ENCODE data around the gene PARD3B. TPM values are rescaled to one million over a fixed set of nuclear protein-coding genes. Genes with fewer than 3 reads are reported as not detected.

Gene PARD3B
- total and polyA plus RNA-seq, 2 of the 4 experiments (the other 2 are of a cell fraction) = 3.3 to 15.6 TPM

DNA sequence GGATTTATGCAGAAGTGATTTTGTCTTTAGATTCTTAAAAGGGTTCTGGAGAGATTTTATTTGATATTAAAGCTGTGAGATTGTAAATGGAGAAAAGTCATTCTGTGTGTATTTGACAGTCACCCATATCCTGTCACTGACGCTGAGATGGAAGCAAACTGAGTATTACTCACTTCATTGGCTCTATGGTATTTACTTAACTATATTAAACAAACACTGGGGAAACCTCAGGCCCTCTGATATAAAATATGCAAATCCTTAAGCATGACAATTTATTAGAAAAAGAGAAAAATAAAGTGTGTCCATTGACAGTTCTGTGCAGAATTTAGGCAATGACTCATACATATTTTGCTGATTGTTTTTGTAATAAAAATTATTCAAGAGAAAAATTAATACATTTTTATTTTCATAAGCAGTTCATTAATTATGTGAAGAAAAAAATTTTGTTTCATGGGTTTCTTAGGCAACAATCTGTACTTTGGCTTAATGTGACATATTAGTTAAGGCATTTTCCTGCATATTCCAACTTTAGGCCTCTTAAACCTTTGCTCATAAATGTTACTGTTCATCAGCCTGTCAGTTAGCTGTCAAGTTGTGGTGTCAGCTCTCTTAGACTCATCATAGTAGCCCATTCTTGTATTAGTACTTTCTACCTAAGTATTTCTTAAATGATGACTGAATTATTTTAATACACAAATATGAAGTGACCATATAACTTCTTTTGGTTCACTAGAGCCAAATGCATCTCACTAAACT, 99.9 kb downstream of the PARD3B start (continued):
- TF ChIP-seq SMC3 (IDR thresholded peaks at IDR 0.05; ENCODE audit: low read depth, low read length) (no peak), RFX5 (IDR thresholded peaks at IDR 0.05; ENCODE audit: low read depth, low read length) (no peak)

DNA sequence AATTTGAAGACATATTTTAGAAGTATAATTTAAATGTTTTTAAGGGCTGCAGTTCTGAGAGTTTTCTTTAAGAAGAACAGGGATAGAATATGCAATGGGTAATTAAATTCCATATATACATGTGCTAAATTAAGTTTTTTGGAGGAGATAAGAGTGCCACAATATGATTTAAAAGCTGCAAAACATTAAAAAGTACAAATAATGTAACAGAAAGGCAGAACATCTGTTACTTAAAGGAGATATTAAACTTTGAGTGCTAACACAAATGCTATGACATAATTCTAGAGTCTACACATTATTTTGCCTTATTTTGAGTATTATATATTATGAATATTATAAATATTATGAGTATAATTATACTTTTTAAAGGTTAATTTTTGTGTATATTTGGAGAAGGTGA, 102.4 kb downstream of the PARD3B start:
- dilution Hi-C loops (cut with HindIII; ENCODE audit: low sequenced_read_pairs, unreplicated experiment) = no loop called here
- ATAC-seq (ENCODE audit: low read depth) = no peak

More for the DNA sequence above, 102.4 kb downstream of the PARD3B start:
- DNase-seq = no peak
- TF ChIP-seq MAFK (IDR thresholded peaks at IDR 0.05; ENCODE audit: low read depth, low read length) (no peak), MXI1 (IDR thresholded peaks at IDR 0.05; ENCODE audit: borderline replicate concordance, low read depth, low read length) (no peak), RAD21 (IDR thresholded peaks at IDR 0.05; ENCODE audit: low read length) (no peak), CEBPB (IDR thresholded peaks at IDR 0.05; ENCODE audit: low read depth, low read length) (no peak)
- H3K4ac ChIP-seq (ENCODE audit: low read depth, low read length) = no peak overlapping the region
- no peak overlapping the region for H3K18ac ChIP-seq (ENCODE audit: low read depth, low read length)
- no peak overlapping the region for H2BK20ac ChIP-seq (ENCODE audit: low read depth, low read length)
- no peak overlapping the region for H3K4me3 ChIP-seq (ENCODE audit: insufficient read depth, low read depth, low read length)
- no TSS peak for BruUV-seq (replicated peaks)
- POLR2A ChIA-PET (ENCODE audit: unreplicated experiment) = no interaction called here
- no peak overlapping the region for H4K8ac ChIP-seq (ENCODE audit: low read depth in 2 of 2, low read length in 2 of 2)
- no peak overlapping the region for H2AFZ ChIP-seq (replicated peaks; ENCODE audit: low read length, poor library complexity)
- peaks cover 9% of the 10 kb centered on the region; the same call in 1 of the 2 replicates for H3K9me3 ChIP-seq (ENCODE audit: control insufficient read depth, insufficient read depth, low read length)
- no peak overlapping the region for H3K27ac ChIP-seq (ENCODE audit: insufficient read depth, low read length)
- no peak overlapping the region for H3K9ac ChIP-seq (ENCODE audit: low read depth, low read length)
- H2AK9ac ChIP-seq (replicated peaks; ENCODE audit: low read depth, low read length, poor library complexity) = no peak overlapping the region
- no peaks in the 10 kb centered on the region for H3K36me3 ChIP-seq (ENCODE audit: control insufficient read depth, insufficient read depth, low read length)
- no peak overlapping the region for H3K14ac ChIP-seq (replicated peaks; ENCODE audit: low read depth, low read length)
- no peak overlapping the region for H2BK5ac ChIP-seq (ENCODE audit: low read depth, low read length, poor library complexity, severe bottlenecking)
- in situ Hi-C loops (cut with MboI; ENCODE audit: low sequenced_read_pairs) (no loop called here), intact Hi-C loops (cut with micrococcal nuclease) (no loop called here)
- H3K9me1 ChIP-seq (ENCODE audit: insufficient read depth, low read length) = peaks cover 4% of the 10 kb centered on the region
- no peaks in the 10 kb centered on the region for H3K27me3 ChIP-seq (ENCODE audit: control insufficient read depth, insufficient read depth, low read length)
- no peak overlapping the region for H4K5ac ChIP-seq (ENCODE audit: low read depth, low read length)
- no peak overlapping the region for H2BK15ac ChIP-seq (ENCODE audit: low read depth, low read length)
- H4K20me1 ChIP-seq (ENCODE audit: insufficient read depth, low read length) = peaks cover 3% of the 10 kb centered on the region; the same call in 1 of the 2 replicates
- peaks cover 11% of the 10 kb centered on the region; the same call in 1 of the 2 replicates for H3K4me1 ChIP-seq (ENCODE audit: control insufficient read depth, insufficient read depth, low read length)
- no peak overlapping the region for H3K56ac ChIP-seq (ENCODE audit: extremely low read depth, insufficient read depth, low read length)
- no peak overlapping the region for H3K4me2 ChIP-seq (ENCODE audit: low read depth, low read length)
- no peak overlapping the region for H2BK120ac ChIP-seq (ENCODE audit: low read depth, low read length)
- H2AK5ac ChIP-seq (ENCODE audit: low read depth, low read length) = no peak overlapping the region
- peaks cover 13 to 38% of the 10 kb centered on the region in 2 experiments; a peak in 3 of 4 replicates for H3K79me1 ChIP-seq (ENCODE audit: low read depth in 1 of 2, low read length in 2 of 2)
- CTCF ChIA-PET = no interaction called here
- H3K23ac ChIP-seq (ENCODE audit: low read depth, low read length) = no peak overlapping the region
- no peak overlapping the region for H4K91ac ChIP-seq (ENCODE audit: insufficient read depth, low read depth, low read length)
